Stomach (tissue), 4 donors: ENCODE results near the gene ATP6V0B.

Experiments
- POLR2A ChIP-seq, 4 donors: fragments of 450-650 bp; IDR thresholded peaks; one replicate each; pipeline ENCODE4 v1.6.1; 2016; ENCODE audit warnings: antibody characterized with exemption in 4 of 4, control low read depth in 2 of 4, mild to moderate bottlenecking in 1 of 4, moderate library complexity in 1 of 4
- TF ChIP-seq, protein P1 (sequence below), 7 experiments: fragments of 450-650 bp in 4 of 7; fragments of 200-600 bp in 3 of 7; sonication (generic) in 3 of 7; IDR thresholded peaks; one replicate each; pipeline ENCODE4 v1.5.1; 2016 to 2019; ENCODE audit warnings: antibody characterized with exemption in 7 of 7, control low read depth in 2 of 7, mild to moderate bottlenecking in 1 of 7

DNA sequence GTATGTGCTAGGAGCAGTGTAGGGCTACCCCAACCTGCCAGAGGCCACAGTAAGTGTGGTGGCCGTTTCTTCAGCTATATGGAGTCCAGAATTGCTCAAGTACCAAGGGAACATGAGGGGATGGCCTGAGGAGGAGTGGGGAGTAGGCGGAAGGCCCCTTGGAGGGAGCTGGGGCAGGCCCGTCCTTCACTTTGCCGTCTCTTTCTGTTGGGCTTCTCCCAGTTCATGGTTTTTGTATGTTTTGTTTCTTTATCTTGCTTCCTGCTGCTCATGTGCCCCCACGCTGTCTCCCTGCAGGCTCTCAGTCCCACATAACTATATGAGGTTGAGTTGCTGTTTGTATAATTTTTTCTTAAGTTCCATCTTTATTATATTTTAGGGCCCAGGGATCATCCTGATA, 10.9 kb upstream of the ATP6V0B start:
- TF ChIP-seq, protein P1, sequence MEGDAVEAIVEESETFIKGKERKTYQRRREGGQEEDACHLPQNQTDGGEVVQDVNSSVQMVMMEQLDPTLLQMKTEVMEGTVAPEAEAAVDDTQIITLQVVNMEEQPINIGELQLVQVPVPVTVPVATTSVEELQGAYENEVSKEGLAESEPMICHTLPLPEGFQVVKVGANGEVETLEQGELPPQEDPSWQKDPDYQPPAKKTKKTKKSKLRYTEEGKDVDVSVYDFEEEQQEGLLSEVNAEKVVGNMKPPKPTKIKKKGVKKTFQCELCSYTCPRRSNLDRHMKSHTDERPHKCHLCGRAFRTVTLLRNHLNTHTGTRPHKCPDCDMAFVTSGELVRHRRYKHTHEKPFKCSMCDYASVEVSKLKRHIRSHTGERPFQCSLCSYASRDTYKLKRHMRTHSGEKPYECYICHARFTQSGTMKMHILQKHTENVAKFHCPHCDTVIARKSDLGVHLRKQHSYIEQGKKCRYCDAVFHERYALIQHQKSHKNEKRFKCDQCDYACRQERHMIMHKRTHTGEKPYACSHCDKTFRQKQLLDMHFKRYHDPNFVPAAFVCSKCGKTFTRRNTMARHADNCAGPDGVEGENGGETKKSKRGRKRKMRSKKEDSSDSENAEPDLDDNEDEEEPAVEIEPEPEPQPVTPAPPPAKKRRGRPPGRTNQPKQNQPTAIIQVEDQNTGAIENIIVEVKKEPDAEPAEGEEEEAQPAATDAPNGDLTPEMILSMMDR (IDR thresholded peaks at IDR 0.05) = no peak
- TF ChIP-seq POLR2A (IDR thresholded peaks at IDR 0.05) = no peak
